NCI-H2171 (cell line): ENCODE results near the gene IL24.
A peak's percentile ranks its signal among the peaks of the same experiment; 100 is the strongest.

Experiments used
- DNase-seq: peaks from one replicate; lab custom pipeline; 2025; lab: John Stamatoyannopoulos, UW

Gene IL24

GRCh38 chr1:206880314-206880713 is 16.9 kb upstream of the IL24 start:
- DNase-seq: no peak

GRCh38 chr1:206882555-206882954 is 14.7 kb upstream of the IL24 start:
- no peak for DNase-seq

GRCh38 chr1:206883160-206883559 is 14.1 kb upstream of the IL24 start:
- DNase-seq: no peak

- DNase-seq: no peak
Measured at GRCh38 chr1:206883876-206884275, 13.4 kb upstream of the IL24 start.

GRCh38 chr1:206885341-206886060 is 11.7 kb upstream of the IL24 start:
- DNase-seq: no peak

GRCh38 chr1:206886831-206887230 is 10.4 kb upstream of the IL24 start:
- no peak for DNase-seq

- no peak for DNase-seq
Measured at GRCh38 chr1:206887701-206888100, 9.5 kb upstream of the IL24 start.

- no peak for DNase-seq
Measured at GRCh38 chr1:206890125-206891060, 6.8 kb upstream of the IL24 start.

- no peak for DNase-seq
Measured at GRCh38 chr1:206891412-206891811, 5.8 kb upstream of the IL24 start.

GRCh38 chr1:206892351-206892984 is 4.8 kb upstream of the IL24 start:
- DNase-seq: no peak

GRCh38 chr1:206893380-206893779 is 3.9 kb upstream of the IL24 start:
- no peak for DNase-seq

- peak; percentile 54 for DNase-seq
Measured at GRCh38 chr1:206895325-206895724, 1.9 kb upstream of the IL24 start.

- peak; percentile 51 for DNase-seq
Measured at GRCh38 chr1:206895837-206896242, 1.4 kb upstream of the IL24 start.

- peak; percentile 55 for DNase-seq
Measured at GRCh38 chr1:206896261-206896660, 982 bp upstream of the IL24 start.

GRCh38 chr1:206898089-206898914 is 1.1 kb downstream of the IL24 start:
- DNase-seq: no peak

- no peak for DNase-seq
Measured at GRCh38 chr1:206898915-206899431, 1.7 kb downstream of the IL24 start.

- DNase-seq: no peak
Measured at GRCh38 chr1:206899717-206900116, 2.5 kb downstream of the IL24 start.

- no peak for DNase-seq
Measured at GRCh38 chr1:206900149-206900548, 2.9 kb downstream of the IL24 start.

GRCh38 chr1:206901944-206902343 is 4.7 kb downstream of the IL24 start:
- no peak for DNase-seq

- no peak for DNase-seq
Measured at GRCh38 chr1:206902702-206903101, 5.5 kb downstream of the IL24 start.

GRCh38 chr1:206903687-206904086 is 6.4 kb downstream of the IL24 start:
- DNase-seq: no peak
